ENCODE results near the gene WIZ.

WIZ gene

GRCh38 chr19:15372891-15373301, 76.9 kb downstream of the WIZ start:
- DNase-seq = no peak

GRCh38 chr19:15372470-15372869, 77.3 kb downstream of the WIZ start:
- DNase-seq = no peak

- no peak for DNase-seq
These were observed 77.9 kb downstream of the WIZ start for GRCh38 chr19:15371786-15372380.

- DNase-seq = no peak
These were observed 78.6 kb downstream of the WIZ start for GRCh38 chr19:15371119-15371518.

All from EL (cell line).